ENCODE results near the gene FAAH.

GRCh38 chr1:46444466-46444865, 50.3 kb downstream of the FAAH start:
- TF ChIP-seq CTCF (IDR thresholded peaks at IDR 0.05) (no peak), ZFX (IDR thresholded peaks at IDR 0.05; ENCODE audit: borderline replicate concordance) (no peak)
